ENCODE data around the gene PCSK5. TPM values are rescaled to one million over a fixed set of nuclear protein-coding genes. Genes with fewer than 3 reads are reported as not detected.

The PCSK5 gene
- total and polyA plus RNA-seq, 2 donors (not counting 3 experiments of a cell fraction or from before 2014, with no cell fraction given): 2.6 to 4.8 TPM

DNA sequence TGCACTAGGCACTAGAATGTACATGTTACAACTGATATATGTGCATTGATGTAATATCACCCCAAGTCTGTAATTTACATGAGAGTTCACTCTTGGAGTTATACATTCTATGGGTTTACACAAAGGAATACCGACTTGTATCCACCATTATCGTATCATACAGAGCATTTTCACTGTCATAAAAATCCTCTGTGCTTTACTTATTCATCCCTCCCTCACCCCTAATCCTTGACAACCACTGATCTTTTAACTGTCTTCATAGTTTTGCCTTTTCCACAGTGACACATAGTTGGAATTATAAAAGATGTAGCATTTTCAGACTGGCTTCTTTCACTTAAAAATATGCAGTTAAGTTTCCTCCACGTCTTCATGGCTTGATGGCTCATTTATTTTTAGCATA lies 514.9 kb downstream of the PCSK5 start:
- Histone ChIP-seq H3K36me3 (ENCODE audit: control insufficient read depth in 2 of 2, extremely low read depth in 1 of 2, insufficient read depth in 2 of 2, low read length in 2 of 2) (no peaks in the 10 kb centered on the region), H3K4me1 (ENCODE audit: control insufficient read depth, extremely low read depth, insufficient read depth, low read length) (peaks cover 5% of the 10 kb centered on the region), H3K79me2 (ENCODE audit: control insufficient read depth, insufficient read depth, low read length) (no peaks in the 10 kb centered on the region), H4K20me1 (replicated peaks; ENCODE audit: control insufficient read depth, extremely low read depth, insufficient read depth, low read length) (no peaks in the 10 kb centered on the region), H3K9me3 (replicated peaks; ENCODE audit: control insufficient read depth, insufficient read depth, low read length) (no peaks in the 10 kb centered on the region), H3K27ac (ENCODE audit: insufficient read depth, low read depth, low read length) (no peak overlapping the region), H3K27me3 (ENCODE audit: control insufficient read depth in 2 of 2, insufficient read depth in 2 of 2, low read length in 2 of 2) (no peaks in the 10 kb centered on the region), H2AFZ (ENCODE audit: low read depth, low read length) (no peak overlapping the region), H3K9me1 (replicated peaks; ENCODE audit: control insufficient read depth, extremely low read depth, insufficient read depth, low read length) (no peaks in the 10 kb centered on the region), H3K4me3 (replicated peaks in 1 of 3; ENCODE audit: insufficient read depth in 1 of 3, low read depth in 1 of 3, low read length in 3 of 3) (no peak overlapping the region), H3K4me2 (ENCODE audit: insufficient read depth, low read length) (no peak overlapping the region), H3K9ac (replicated peaks; ENCODE audit: extremely low read depth, insufficient read depth, low read length) (no peak overlapping the region)
- TF ChIP-seq FOS (IDR thresholded peaks at IDR 0.05; ENCODE audit: borderline replicate concordance, insufficient read depth, low read length): no peak
- TF ChIP-seq MYC (IDR thresholded peaks at IDR 0.05; ENCODE audit: low read depth, low read length): no peak
- no peak for TF ChIP-seq EZH2 (IDR thresholded peaks at IDR 0.05; ENCODE audit: borderline replicate concordance, low read depth, low read length, severe bottlenecking)
- TF ChIP-seq, protein P1, sequence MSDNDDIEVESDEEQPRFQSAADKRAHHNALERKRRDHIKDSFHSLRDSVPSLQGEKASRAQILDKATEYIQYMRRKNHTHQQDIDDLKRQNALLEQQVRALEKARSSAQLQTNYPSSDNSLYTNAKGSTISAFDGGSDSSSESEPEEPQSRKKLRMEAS (IDR thresholded peaks at IDR 0.05; ENCODE audit: insufficient read depth, insufficient read length): no peak
- TF ChIP-seq POLR2AphosphoS5 (IDR thresholded peaks at IDR 0.05; ENCODE audit: insufficient read depth, low read depth, low read length): no peak
- BruUV-seq (replicated peaks): no TSS peak
- no peak for FAIRE-seq
- dilution Hi-C loops (cut with MboI; ENCODE audit: extremely low pct_ligation_motif_present, low sequenced_read_pairs) (no loop called here), intact Hi-C loops (cut with micrococcal nuclease) (no loop called here)
- POLR2A ChIA-PET: interaction anchor here (0.7 kb wide), 1 partner anchor 68 kb away, joined by 4 read pairs; no protein-coding TSS in a partner anchor
- CTCF ChIA-PET: interaction anchor here (1.6 to 1.8 kb wide), 4 partner anchors 11 to 299 kb away, joined by 5 to 19 read pairs (median 11); partner anchors contain the start of gene RFK
- no peak for DNase-seq (ENCODE audit: low read depth, low spot score)

DNA sequence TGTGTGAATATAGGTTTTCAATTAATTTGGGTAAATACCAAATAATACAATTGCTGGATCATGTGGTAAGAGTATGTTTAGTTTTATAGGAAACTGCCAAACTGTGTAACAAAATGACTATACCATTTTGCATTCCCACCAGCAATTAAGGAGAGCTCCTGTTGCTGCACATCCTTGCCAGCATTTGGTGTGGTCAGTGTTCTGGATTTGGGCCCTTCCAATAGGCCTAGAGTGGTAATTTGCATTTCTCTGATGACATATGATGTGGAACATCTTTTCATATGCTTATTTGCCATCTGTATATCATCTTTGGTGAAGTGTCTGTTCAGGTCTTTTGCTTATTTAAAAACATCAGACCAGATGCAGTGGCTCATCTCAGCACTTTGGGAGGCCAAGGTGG lies 515.4 kb downstream of the PCSK5 start:
- Histone ChIP-seq H3K36me3 (ENCODE audit: control insufficient read depth in 2 of 2, extremely low read depth in 1 of 2, insufficient read depth in 2 of 2, low read length in 2 of 2) (no peaks in the 10 kb centered on the region), H3K9ac (replicated peaks; ENCODE audit: extremely low read depth, insufficient read depth, low read length) (no peak overlapping the region), H2AFZ (ENCODE audit: low read depth, low read length) (no peak overlapping the region), H3K79me2 (ENCODE audit: control insufficient read depth, insufficient read depth, low read length) (no peaks in the 10 kb centered on the region), H3K9me3 (replicated peaks; ENCODE audit: control insufficient read depth, insufficient read depth, low read length) (no peaks in the 10 kb centered on the region), H3K4me3 (replicated peaks in 1 of 3; ENCODE audit: insufficient read depth in 1 of 3, low read depth in 1 of 3, low read length in 3 of 3) (no peak overlapping the region), H3K27ac (ENCODE audit: insufficient read depth, low read depth, low read length) (no peak overlapping the region), H3K4me2 (ENCODE audit: insufficient read depth, low read length) (no peak overlapping the region), H3K9me1 (replicated peaks; ENCODE audit: control insufficient read depth, extremely low read depth, insufficient read depth, low read length) (no peaks in the 10 kb centered on the region), H3K27me3 (ENCODE audit: control insufficient read depth in 2 of 2, insufficient read depth in 2 of 2, low read length in 2 of 2) (no peaks in the 10 kb centered on the region), H3K4me1 (ENCODE audit: control insufficient read depth, extremely low read depth, insufficient read depth, low read length) (peaks cover 5% of the 10 kb centered on the region), H4K20me1 (replicated peaks; ENCODE audit: control insufficient read depth, extremely low read depth, insufficient read depth, low read length) (no peaks in the 10 kb centered on the region)
- FAIRE-seq: no peak
- DNase-seq (ENCODE audit: low read depth, low spot score): no peak
- no TSS peak for BruUV-seq (replicated peaks)
- dilution Hi-C loops (cut with MboI; ENCODE audit: extremely low pct_ligation_motif_present, low sequenced_read_pairs) (no loop called here), intact Hi-C loops (cut with micrococcal nuclease) (no loop called here)
- ChIA-PET CTCF (interaction anchor here (1.1 to 1.6 kb wide), 2 partner anchors 14 to 427 kb away, joined by 3 to 5 read pairs; no protein-coding TSS in a partner anchor), POLR2A (no interaction called here)
- TF ChIP-seq, protein P1 (IDR thresholded peaks at IDR 0.05; ENCODE audit: insufficient read depth, insufficient read length): no peak
- TF ChIP-seq POLR2AphosphoS5 (IDR thresholded peaks at IDR 0.05; ENCODE audit: insufficient read depth, low read depth, low read length) (no peak), MYC (IDR thresholded peaks at IDR 0.05; ENCODE audit: low read depth, low read length) (no peak), FOS (IDR thresholded peaks at IDR 0.05; ENCODE audit: borderline replicate concordance, insufficient read depth, low read length) (no peak), GATA2 (IDR thresholded peaks at IDR 0.05; ENCODE audit: insufficient read depth, insufficient read length, low read depth, low read length) (no peak), POLR2A (IDR thresholded peaks at IDR 0.05; ENCODE audit: low read depth, low read length) (no peak), EZH2 (IDR thresholded peaks at IDR 0.05; ENCODE audit: borderline replicate concordance, low read depth, low read length, severe bottlenecking) (no peak), JUN (IDR thresholded peaks at IDR 0.05; ENCODE audit: borderline replicate concordance, insufficient read depth, insufficient read length, low read depth) (no peak)
- TF ChIP-seq, protein P2, sequence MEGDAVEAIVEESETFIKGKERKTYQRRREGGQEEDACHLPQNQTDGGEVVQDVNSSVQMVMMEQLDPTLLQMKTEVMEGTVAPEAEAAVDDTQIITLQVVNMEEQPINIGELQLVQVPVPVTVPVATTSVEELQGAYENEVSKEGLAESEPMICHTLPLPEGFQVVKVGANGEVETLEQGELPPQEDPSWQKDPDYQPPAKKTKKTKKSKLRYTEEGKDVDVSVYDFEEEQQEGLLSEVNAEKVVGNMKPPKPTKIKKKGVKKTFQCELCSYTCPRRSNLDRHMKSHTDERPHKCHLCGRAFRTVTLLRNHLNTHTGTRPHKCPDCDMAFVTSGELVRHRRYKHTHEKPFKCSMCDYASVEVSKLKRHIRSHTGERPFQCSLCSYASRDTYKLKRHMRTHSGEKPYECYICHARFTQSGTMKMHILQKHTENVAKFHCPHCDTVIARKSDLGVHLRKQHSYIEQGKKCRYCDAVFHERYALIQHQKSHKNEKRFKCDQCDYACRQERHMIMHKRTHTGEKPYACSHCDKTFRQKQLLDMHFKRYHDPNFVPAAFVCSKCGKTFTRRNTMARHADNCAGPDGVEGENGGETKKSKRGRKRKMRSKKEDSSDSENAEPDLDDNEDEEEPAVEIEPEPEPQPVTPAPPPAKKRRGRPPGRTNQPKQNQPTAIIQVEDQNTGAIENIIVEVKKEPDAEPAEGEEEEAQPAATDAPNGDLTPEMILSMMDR (IDR thresholded peaks at IDR 0.05; ENCODE audit: extremely low read depth in 1 of 2, insufficient read depth in 1 of 2, low read depth in 1 of 2, low read length in 2 of 2): no peak
